HAP-1 (cell line): ENCODE measurements around the gene MYMK.
"Not testable (repeated sequence)": the region's sequence is repeated elsewhere in the genome, so short reads cannot be mapped to it uniquely, and the experiment has no call there.

Experiments used
- DNase-seq, 2 experiments: peaks; one replicate each; pipeline ENCODE4 v3.0.0-alpha.2; 2016 to 2020; ENCODE audit warnings: low spot score in 2 of 2
- H3K27me3 ChIP-seq: fragments of 250-450 bp; sonication (Bioruptor Pico); 2 replicates; pipeline ENCODE4 v1.5.1; 2020; ENCODE audit warnings: low read depth, mild to moderate bottlenecking, moderate library complexity
- H3K36me3 ChIP-seq: fragments of 250-450 bp; sonication (Bioruptor Pico); replicated peaks from 2 replicates; pipeline ENCODE4 v1.5.1; 2020; ENCODE audit warnings: mild to moderate bottlenecking
- H3K4me1 ChIP-seq: fragments of 250-450 bp; sonication (Bioruptor Pico); 2 replicates; pipeline ENCODE4 v1.5.1; 2020; ENCODE audit warnings: mild to moderate bottlenecking
- H3K4me3 ChIP-seq: fragments of 250-450 bp; sonication (Bioruptor Pico); 2 replicates; pipeline ENCODE4 v1.5.1; 2020; ENCODE audit warnings: mild to moderate bottlenecking, moderate library complexity
- H3K9me3 ChIP-seq: fragments of 250-450 bp; sonication (Bioruptor Pico); 2 replicates; pipeline ENCODE4 v1.5.1; 2020; ENCODE audit warnings: mild to moderate bottlenecking, moderate library complexity
- in situ Hi-C: fragments of 300-500 bp; cut with MboI; formaldehyde crosslinking; loops from 3 replicates; pipeline ENCODE4 v1.14.3; 2020; ENCODE audit warnings: low sequenced_read_pairs, inconsistent platforms, mixed read lengths

The MYMK gene

GRCh38 chr9:133563814-133564213, 39.1 kb upstream of the MYMK start:
- H3K9me3 ChIP-seq, H3K4me3 ChIP-seq, in situ Hi-C loops, H3K27me3 ChIP-seq, H3K36me3 ChIP-seq, DNase-seq, H3K4me1 ChIP-seq: not testable (repeated sequence)

- in situ Hi-C loops: no loop called here
- H3K36me3 ChIP-seq: no peaks in the 10 kb centered on the region
- DNase-seq: no peak
- peaks cover 4% of the 10 kb centered on the region; the same call in 1 of the 2 replicates for H3K4me1 ChIP-seq
- H3K27me3 ChIP-seq: no peaks in the 10 kb centered on the region
- H3K9me3 ChIP-seq: no peaks in the 10 kb centered on the region
- H3K4me3 ChIP-seq: no peak overlapping the region
These were observed 38.6 kb upstream of the MYMK start for GRCh38 chr9:133563291-133563796.

GRCh38 chr9:133562611-133563290, 38.0 kb upstream of the MYMK start:
- Histone ChIP-seq H3K36me3 (no peaks in the 10 kb centered on the region), H3K9me3 (no peaks in the 10 kb centered on the region), H3K4me1 (peaks cover 4% of the 10 kb centered on the region; the same call in 1 of the 2 replicates), H3K4me3 (no peak overlapping the region), H3K27me3 (no peaks in the 10 kb centered on the region)
- in situ Hi-C loops: no loop called here
- DNase-seq: no peak

DNA sequence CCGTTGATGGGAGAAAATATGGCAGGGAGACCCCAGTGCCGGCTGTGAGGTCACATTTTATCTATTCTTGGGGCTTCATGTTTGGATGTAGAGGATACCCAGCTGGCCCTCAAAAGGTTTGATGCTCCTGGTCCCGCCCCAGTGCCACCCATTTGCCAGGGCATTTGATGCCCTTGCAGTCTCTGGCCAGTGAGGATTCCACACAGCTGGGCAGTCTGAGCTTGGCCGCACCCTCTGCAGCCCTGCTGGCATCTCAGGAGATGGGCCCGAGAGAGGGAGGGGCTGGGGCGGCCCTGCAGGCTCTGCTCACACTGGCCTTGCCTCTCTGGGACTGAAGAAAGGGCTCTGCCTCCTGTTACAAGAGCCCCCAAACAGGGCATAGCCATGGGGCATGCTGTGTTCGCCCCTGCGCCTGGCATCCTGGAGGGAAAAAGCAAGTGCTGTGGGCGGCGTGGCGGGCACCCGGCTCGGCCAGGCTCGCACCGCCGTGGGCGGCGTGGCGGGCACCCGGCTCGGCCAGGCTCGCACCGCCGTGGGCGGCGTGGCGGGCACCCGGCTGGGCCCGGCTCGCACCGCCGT, 37.3 kb upstream of the MYMK start:
- Histone ChIP-seq H3K36me3 (no peaks in the 10 kb centered on the region), H3K4me3 (no peak overlapping the region), H3K4me1 (peaks cover 4% of the 10 kb centered on the region; the same call in 1 of the 2 replicates), H3K27me3 (no peaks in the 10 kb centered on the region), H3K9me3 (no peaks in the 10 kb centered on the region)
- DNase-seq: no peak
- in situ Hi-C loops: no loop called here

GRCh38 chr9:133560944-133561343, 36.2 kb upstream of the MYMK start:
- Histone ChIP-seq H3K27me3 (no peaks in the 10 kb centered on the region), H3K36me3 (no peaks in the 10 kb centered on the region), H3K4me1 (peaks cover 4% of the 10 kb centered on the region; the same call in 1 of the 2 replicates), H3K4me3 (no peak overlapping the region), H3K9me3 (no peaks in the 10 kb centered on the region)
- no peak for DNase-seq
- in situ Hi-C loops: no loop called here

DNA sequence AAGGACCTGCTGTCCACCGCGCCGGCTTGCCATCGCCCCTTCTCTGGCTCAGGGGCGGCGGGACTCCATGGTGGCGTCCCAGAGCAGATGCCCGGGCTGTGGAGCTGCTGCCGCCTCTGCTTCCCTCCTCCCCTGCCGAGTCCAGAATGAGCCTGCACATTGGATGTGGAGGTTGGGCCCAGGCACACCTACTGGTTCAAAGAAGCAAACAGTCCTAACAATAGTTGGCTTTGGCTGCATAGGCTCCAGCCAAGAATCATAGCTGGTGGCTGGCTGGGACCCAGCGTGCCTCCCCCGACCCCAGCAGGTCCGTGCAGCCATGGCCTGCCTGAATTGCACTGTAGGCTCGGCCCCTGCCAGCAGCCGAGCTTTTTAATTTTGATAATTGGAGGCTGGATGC, 35.6 kb upstream of the MYMK start:
- H3K4me3 ChIP-seq: no peak overlapping the region
- no peak for DNase-seq
- no peaks in the 10 kb centered on the region for H3K27me3 ChIP-seq
- H3K9me3 ChIP-seq: no peaks in the 10 kb centered on the region
- peaks cover 4% of the 10 kb centered on the region; the same call in 1 of the 2 replicates for H3K4me1 ChIP-seq
- no peaks in the 10 kb centered on the region for H3K36me3 ChIP-seq
- in situ Hi-C loops: no loop called here

- peak; percentile 10 to 41 for DNase-seq
- no peaks in the 10 kb centered on the region for H3K9me3 ChIP-seq
- H3K4me3 ChIP-seq: no peak overlapping the region
- H3K36me3 ChIP-seq: no peaks in the 10 kb centered on the region
- in situ Hi-C loops: no loop called here
- H3K27me3 ChIP-seq: no peaks in the 10 kb centered on the region
- H3K4me1 ChIP-seq: peaks cover 4% of the 10 kb centered on the region; the same call in 1 of the 2 replicates
These were observed 33.7 kb upstream of the MYMK start for GRCh38 chr9:133558191-133559126.

- DNase-seq: no peak
These were observed 32.8 kb upstream of the MYMK start for GRCh38 chr9:133557581-133557980.

DNA sequence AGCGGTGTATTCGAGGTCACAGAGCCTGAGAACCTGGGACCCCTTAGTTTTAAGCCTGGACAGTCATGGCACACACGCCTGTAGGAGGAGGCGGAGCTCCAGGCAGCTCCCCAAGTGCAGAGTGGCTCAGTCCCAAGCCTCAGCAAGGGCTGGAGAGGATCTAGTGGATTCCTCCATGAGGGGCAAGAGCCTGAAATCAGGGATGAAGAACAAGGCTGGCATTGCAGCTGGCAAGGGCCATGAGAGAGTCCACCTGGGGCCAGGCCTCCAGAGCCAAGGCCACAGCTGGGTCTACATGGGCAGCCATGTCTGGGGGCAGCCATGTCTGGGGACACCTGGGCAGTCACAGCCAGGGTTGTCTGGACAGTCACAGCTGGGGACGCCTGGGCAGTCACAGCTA, 31.6 kb upstream of the MYMK start:
- Histone ChIP-seq H3K27me3 (no peaks in the 10 kb centered on the region), H3K4me1 (peaks cover 4% of the 10 kb centered on the region; the same call in 1 of the 2 replicates), H3K4me3 (no peak overlapping the region), H3K9me3 (no peaks in the 10 kb centered on the region), H3K36me3 (no peaks in the 10 kb centered on the region)
- in situ Hi-C loops: no loop called here
- no peak for DNase-seq

More at GRCh38 chr9:133557581-133557980, 32.8 kb upstream of the MYMK start:
- H3K36me3 ChIP-seq: no peaks in the 10 kb centered on the region
- peaks cover 4% of the 10 kb centered on the region; the same call in 1 of the 2 replicates for H3K4me1 ChIP-seq
- H3K27me3 ChIP-seq: no peaks in the 10 kb centered on the region
- in situ Hi-C loops: no loop called here
- no peaks in the 10 kb centered on the region for H3K9me3 ChIP-seq
- H3K4me3 ChIP-seq: no peak overlapping the region

DNA sequence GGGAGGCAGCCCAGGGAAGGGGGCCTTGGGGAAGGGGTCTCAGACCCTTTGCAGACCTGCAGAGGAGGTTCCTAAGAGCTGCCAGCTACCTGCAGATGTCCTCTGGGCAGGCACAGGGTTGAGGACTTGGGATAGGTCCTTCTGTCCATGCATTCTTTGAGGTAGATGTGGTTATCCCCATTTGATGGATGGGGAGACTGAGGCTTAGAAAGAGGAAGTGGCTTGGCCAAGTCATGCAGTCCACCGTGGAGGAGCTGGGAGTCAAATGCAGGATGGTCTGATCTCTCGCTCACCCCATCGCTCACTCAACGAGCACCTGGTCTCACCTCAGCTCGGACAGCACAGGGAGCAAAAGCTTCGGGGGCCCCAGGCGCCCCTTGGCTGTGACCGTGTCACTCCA, 30.0 kb upstream of the MYMK start:
- Histone ChIP-seq H3K27me3 (0 out of 2 replicates have a peak, but pooled peaks cover 5% of the 10 kb centered on the region), H3K4me1 (peaks cover 4% of the 10 kb centered on the region; the same call in 1 of the 2 replicates), H3K9me3 (no peaks in the 10 kb centered on the region), H3K4me3 (no peak overlapping the region), H3K36me3 (no peaks in the 10 kb centered on the region)
- no peak for DNase-seq
- in situ Hi-C loops: no loop called here

DNA sequence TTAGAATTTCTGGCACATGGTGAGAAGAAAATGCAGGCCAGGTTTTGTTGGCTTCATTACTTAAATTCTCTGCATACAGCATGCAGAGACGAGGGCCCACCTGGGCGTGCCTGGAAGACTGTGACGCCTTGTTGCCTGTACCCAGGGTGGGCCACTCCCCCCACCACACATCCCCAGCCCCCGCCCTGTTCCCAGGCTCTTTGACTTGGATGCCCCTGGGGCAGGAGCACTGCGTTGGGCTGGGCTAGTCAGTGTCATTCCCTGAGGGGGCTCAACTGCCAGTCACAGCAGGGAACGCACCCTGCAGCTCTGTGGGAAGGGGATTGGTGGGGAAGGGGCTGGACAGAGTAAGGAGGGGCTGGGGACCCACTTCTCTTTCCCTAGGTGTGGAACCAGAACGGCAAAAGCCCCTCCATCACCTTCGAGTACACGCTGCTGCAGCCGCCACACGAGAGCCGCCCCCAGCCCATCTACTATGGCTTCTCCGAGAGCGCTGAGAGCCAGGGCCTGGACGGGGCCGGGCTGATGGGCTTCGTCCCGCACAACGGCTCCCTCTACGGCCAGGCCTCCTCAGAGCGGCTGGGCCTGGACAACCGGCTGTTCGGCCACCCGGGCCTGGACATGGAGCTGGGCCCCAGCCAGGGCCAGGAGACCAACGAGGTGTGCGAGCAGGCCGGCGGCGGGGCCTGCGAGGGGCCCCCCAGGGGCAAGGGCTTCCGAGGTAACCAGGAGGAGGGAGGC, 29.4 kb upstream of the MYMK start:
- no peak for DNase-seq
- in situ Hi-C loops: no loop called here
- H3K9me3 ChIP-seq: no peaks in the 10 kb centered on the region
- H3K27me3 ChIP-seq: 0 out of 2 replicates have a peak, but pooled peaks cover 5% of the 10 kb centered on the region
- H3K36me3 ChIP-seq: no peaks in the 10 kb centered on the region
- peaks cover 4% of the 10 kb centered on the region; the same call in 1 of the 2 replicates for H3K4me1 ChIP-seq
- no peak overlapping the region for H3K4me3 ChIP-seq

DNA sequence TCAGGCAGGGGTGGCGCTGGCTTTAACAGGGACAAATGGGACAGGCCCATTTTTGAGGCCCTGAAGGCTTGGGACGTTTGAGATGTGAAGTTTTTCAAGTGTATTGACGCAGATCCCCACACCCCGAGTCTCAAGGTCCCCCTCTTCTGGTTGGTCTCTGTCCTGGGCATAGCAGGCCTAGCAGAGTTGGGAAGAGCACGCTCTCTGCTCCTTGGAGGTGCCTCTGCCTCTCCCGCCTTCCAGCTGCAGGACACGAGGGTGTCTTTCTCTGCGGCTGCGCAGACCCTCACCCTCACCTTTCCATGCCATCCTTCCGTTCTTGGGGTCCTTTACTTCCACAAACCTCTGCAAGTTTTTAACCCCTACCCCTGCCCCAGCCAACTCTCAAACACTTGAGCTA, 28.4 kb upstream of the MYMK start:
- Histone ChIP-seq H3K36me3 (no peaks in the 10 kb centered on the region), H3K9me3 (no peaks in the 10 kb centered on the region), H3K4me1 (no peaks in the 10 kb centered on the region), H3K4me3 (no peak overlapping the region), H3K27me3 (0 out of 2 replicates have a peak, but pooled peaks cover 5% of the 10 kb centered on the region)
- DNase-seq: no peak
- in situ Hi-C loops: no loop called here

DNA sequence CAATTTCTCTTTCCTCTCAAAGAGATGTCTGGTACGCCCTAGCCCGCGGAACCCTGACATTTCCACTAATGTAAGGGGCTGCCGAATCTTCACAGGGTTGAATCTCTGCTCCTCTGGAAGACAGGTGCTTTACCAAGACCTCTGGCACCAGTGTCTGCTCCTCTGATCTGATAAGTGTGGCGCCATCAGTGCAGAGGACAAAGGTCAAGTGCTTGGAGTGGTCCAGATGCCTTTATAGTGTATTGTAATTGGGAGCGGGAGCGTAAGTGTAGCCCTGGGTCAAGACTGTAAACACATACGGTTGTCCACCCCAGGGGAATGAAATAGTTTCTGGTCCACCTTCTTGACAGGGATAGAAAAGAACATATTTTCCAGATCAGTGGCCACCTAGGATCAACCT, 27.5 kb upstream of the MYMK start:
- no peak for DNase-seq
- no peaks in the 10 kb centered on the region for H3K9me3 ChIP-seq

More for the DNA sequence above, 27.5 kb upstream of the MYMK start:
- Histone ChIP-seq H3K36me3 (no peaks in the 10 kb centered on the region), H3K4me1 (no peaks in the 10 kb centered on the region), H3K4me3 (no peak overlapping the region), H3K27me3 (0 out of 2 replicates have a peak, but pooled peaks cover 5% of the 10 kb centered on the region)
- in situ Hi-C loops: no loop called here
